HepG2 (cell line): ENCODE results near the gene GJC2. TPM values are rescaled to one million over a fixed set of nuclear protein-coding genes. Genes with fewer than 3 reads are reported as not detected.

Source experiments
- ARID3A ChIP-seq: IDR thresholded peaks from 2 replicates; pipeline ENCODE4 v1.6.1; 2012; ENCODE audit warnings: low read depth, low read length, improper control_type of control experiment
- HNF1B ChIP-seq: sonication (generic); formaldehyde crosslinking; IDR thresholded peaks from 2 replicates; pipeline ENCODE4 v1.5.1; 2020; ENCODE audit warnings: mild to moderate bottlenecking, moderate library complexity, missing genetic modification reagents
- NR2F1 ChIP-seq, 2 experiments: fragments of 450-650 bp in 1 of 2; formaldehyde crosslinking in 1 of 2; IDR thresholded peaks; 2 replicates each; pipeline versions ENCODE4 v1.5.0 to v1.6.1; 2016 to 2020; ENCODE audit warnings: mild to moderate bottlenecking in 1 of 2, missing compliant biosample characterization in 1 of 2, missing genetic modification reagents in 1 of 2, moderate library complexity in 1 of 2
- NRL ChIP-seq: sonication (generic); formaldehyde crosslinking; IDR thresholded peaks from 2 replicates; pipeline ENCODE4 v1.5.0; 2020; ENCODE audit warnings: missing genetic modification reagents, mild to moderate bottlenecking, moderate library complexity, borderline replicate concordance
- RFXANK ChIP-seq: IDR thresholded peaks from 2 replicates; pipeline ENCODE4 v1.6.1; 2016
- SOX5 ChIP-seq: IDR thresholded peaks from 2 replicates; pipeline ENCODE4 v1.6.1; 2016; ENCODE audit warnings: borderline replicate concordance
- TGIF2 ChIP-seq: IDR thresholded peaks from 2 replicates; pipeline ENCODE4 v1.6.1; 2016; ENCODE audit warnings: control low read depth, missing compliant biosample characterization
- ZBTB25 ChIP-seq: IDR thresholded peaks from 2 replicates; pipeline ENCODE4 v1.6.1; 2018; ENCODE audit warnings: missing genetic modification reagents
- ZBTB40 ChIP-seq, 2 experiments: fragments of 450-650 bp in 1 of 2; sonication (generic) in 1 of 2; formaldehyde crosslinking in 1 of 2; IDR thresholded peaks; 2 replicates each; pipeline versions ENCODE4 v1.6.1 to v1.8.0; 2016 to 2022; ENCODE audit warnings: antibody characterized with exemption in 1 of 2, mild to moderate bottlenecking in 1 of 2, missing genetic modification reagents in 1 of 2
- ZFP37 ChIP-seq: sonication (generic); formaldehyde crosslinking; IDR thresholded peaks from 2 replicates; pipeline ENCODE4 v1.4.0; 2020; ENCODE audit warnings: missing genetic modification reagents, borderline replicate concordance
- ZFP62 ChIP-seq: sonication (generic); formaldehyde crosslinking; IDR thresholded peaks from 2 replicates; pipeline ENCODE4 v1.4.0; 2020; ENCODE audit warnings: missing genetic modification reagents
- ZFP90 ChIP-seq: sonication (generic); formaldehyde crosslinking; IDR thresholded peaks from 2 replicates; pipeline ENCODE4 v1.8.0; 2022; ENCODE audit warnings: missing genetic modification reagents, mild to moderate bottlenecking, inconsistent platforms, borderline replicate concordance
- ZNF138 ChIP-seq: sonication (generic); formaldehyde crosslinking; IDR thresholded peaks from 2 replicates; pipeline ENCODE4 v1.5.0; 2020; ENCODE audit warnings: mild to moderate bottlenecking, low read depth, missing genetic modification reagents
- ZNF362 ChIP-seq: sonication (generic); formaldehyde crosslinking; IDR thresholded peaks from 2 replicates; pipeline ENCODE4 v1.4.0; 2020; ENCODE audit warnings: missing genetic modification reagents, mild to moderate bottlenecking, borderline replicate concordance
- polyA plus RNA-seq, 8 experiments: library from polyadenylated mRNA; depleted of rRNA in 3 of 8; stranded (reverse) in 7 of 8; unstranded in 1 of 8; fragments of >200 nt; fragmentation: Illumina TruSeq in 4 of 8; extraction: Trizol in 4 of 8; gene quantifications; 2 replicates each; pipeline versions ENCODE4 v1.2.1 to v1.2.3, GENCODE V29; 2011 to 2016; ENCODE audit warnings: low read depth in 4 of 8, missing spikeins in 1 of 8, mixed read lengths in 1 of 8; ENCODE audit not compliant: insufficient read depth in 1 of 8
- total RNA-seq, 5 experiments: library from RNA; depleted of rRNA; stranded (reverse); fragments of >200 nt; fragmentation: Illumina TruSeq; extraction: Trizol; gene quantifications; 2 replicates each; pipeline ENCODE4 v1.2.3, GENCODE V29; 2016; ENCODE audit warnings: low read depth in 1 of 5

The GJC2 gene
- total and polyA plus RNA-seq, 2 of the 13 experiments (the other 11 are each of a cell fraction or from before 2014, with no cell fraction given) = 1.6 to 3.8 TPM

GRCh38 chr1:228109962-228110488, 39.7 kb upstream of the GJC2 start (continued):
- no peak for TF ChIP-seq ZNF138 (CRISPR knock-in tag)
- no peak for TF ChIP-seq ZFP62
- peak; percentile 68 for TF ChIP-seq TGIF2 (CRISPR knock-in tag)
- TF ChIP-seq ZFP90 (CRISPR knock-in tag) = no peak
- no peak for TF ChIP-seq NRL (CRISPR knock-in tag)
- peak; percentile 59 for TF ChIP-seq SOX5 (CRISPR knock-in tag)
- TF ChIP-seq ZBTB25 (CRISPR knock-in tag) = no peak
- no peak for TF ChIP-seq HNF1B
- peak; percentile 12; the same call in 1 of the 2 replicates for TF ChIP-seq ARID3A
- TF ChIP-seq ZBTB40 (IDR thresholded peaks at IDR 0.05) = no peak
- no peak for TF ChIP-seq ZBTB40 (CRISPR knock-in tag; IDR thresholded peaks at IDR 0.05)
- TF ChIP-seq ZFP37 (CRISPR knock-in tag) = no peak
- no peak for TF ChIP-seq ZNF362 (CRISPR knock-in tag)
- TF ChIP-seq NR2F1 (CRISPR knock-in tag; IDR thresholded peaks at IDR 0.05) = no peak
- no peak for TF ChIP-seq RFXANK
